ES-I3 (cell line): ENCODE measurements around the gene SRP72.

ENCODE experiments used
- H3K36me3 ChIP-seq: 2 replicates; pipeline ENCODE4 v1.6.1; 2013; ENCODE audit warnings: mild to moderate bottlenecking, low read length, control low read depth, moderate library complexity; ENCODE audit not compliant: insufficient read depth
- H3K4me1 ChIP-seq: 2 replicates; pipeline ENCODE4 v1.6.1; 2013; ENCODE audit warnings: mild to moderate bottlenecking, control low read depth, low read length; ENCODE audit not compliant: insufficient read depth
- H3K9ac ChIP-seq: 2 replicates; pipeline ENCODE4 v1.6.1; 2013; ENCODE audit warnings: low read depth, mild to moderate bottlenecking, low read length, moderate library complexity
- H3K9me3 ChIP-seq: 2 replicates; pipeline ENCODE4 v1.6.1; 2013; ENCODE audit warnings: mild to moderate bottlenecking, low read length, moderate library complexity; ENCODE audit not compliant: control insufficient read depth, insufficient read depth

SRP72 gene

GRCh38 chr4:56477192-56477702 is 9.8 kb downstream of the SRP72 start:
- H3K9ac ChIP-seq = no peak overlapping the region
- peaks cover 4% of the 10 kb centered on the region for H3K36me3 ChIP-seq
- H3K9me3 ChIP-seq = no peaks in the 10 kb centered on the region
- no peaks in the 10 kb centered on the region for H3K4me1 ChIP-seq

GRCh38 chr4:56480691-56481090 is 13.3 kb downstream of the SRP72 start:
- Histone ChIP-seq H3K36me3 (peaks cover 6% of the 10 kb centered on the region), H3K4me1 (no peaks in the 10 kb centered on the region), H3K9ac (no peak overlapping the region), H3K9me3 (no peaks in the 10 kb centered on the region)

- Histone ChIP-seq H3K36me3 (peaks cover 8% of the 10 kb centered on the region), H3K9ac (no peak overlapping the region), H3K9me3 (no peaks in the 10 kb centered on the region), H3K4me1 (no peaks in the 10 kb centered on the region)
These were observed 28.8 kb downstream of the SRP72 start for GRCh38 chr4:56496241-56496640.

DNA sequence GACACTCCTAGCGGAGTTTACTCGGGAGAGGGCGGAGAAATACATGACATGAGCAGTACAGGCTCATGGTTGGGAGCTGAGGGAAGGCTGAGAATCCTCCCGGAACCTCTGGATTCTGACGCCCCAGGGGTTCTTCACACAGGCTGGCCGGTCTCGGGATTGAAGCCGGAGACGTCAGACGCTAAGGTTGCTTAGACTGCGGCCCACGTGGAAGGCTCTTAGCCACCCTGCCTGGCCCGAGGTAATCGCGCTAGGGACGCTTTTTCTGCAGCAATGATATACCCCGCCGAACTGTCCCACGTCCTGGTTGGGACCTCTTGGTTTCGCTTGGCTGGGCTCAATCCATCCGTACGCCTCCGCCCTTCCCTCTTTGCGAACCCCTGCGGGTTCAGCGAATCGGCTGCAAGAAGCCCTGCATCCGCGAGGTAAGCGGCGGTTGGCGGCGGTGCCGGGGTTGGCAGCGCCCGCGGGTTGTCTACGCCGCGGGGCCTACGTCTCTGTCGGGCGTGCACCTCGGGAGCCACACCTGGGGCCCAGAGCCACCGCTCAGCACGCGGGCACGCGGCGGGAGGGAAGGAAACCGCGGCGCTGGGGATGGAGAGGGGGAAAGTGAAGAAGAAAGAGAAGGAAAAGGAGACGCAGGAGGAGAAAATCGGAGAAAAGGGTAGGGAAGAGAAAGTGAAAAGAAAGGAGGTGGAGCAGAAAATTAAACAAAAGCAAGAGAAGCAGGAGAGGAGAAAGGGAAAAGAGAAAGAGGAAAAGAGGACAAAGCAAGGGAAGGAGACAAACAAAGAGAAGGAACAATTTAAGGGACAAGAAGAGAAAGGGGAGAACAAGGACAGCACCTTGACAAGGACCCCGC is 38.1 kb downstream of the SRP72 start, which contains the start of gene ARL9:
Gene ARL9 (plus strand): TSS at position 523 of the 862 bp plus-strand sequence. CDS start 72 bp downstream, at position 595.
- peak within 1 kb of the TSS; percentile 56; the same call in 1 of the 2 replicates for H3K9ac ChIP-seq
- H3K36me3 ChIP-seq = peaks cover 3% of the 10 kb centered on the region
- no peaks in the 10 kb centered on the region for H3K9me3 ChIP-seq
- H3K4me1 ChIP-seq = no peaks in the 10 kb centered on the region

DNA sequence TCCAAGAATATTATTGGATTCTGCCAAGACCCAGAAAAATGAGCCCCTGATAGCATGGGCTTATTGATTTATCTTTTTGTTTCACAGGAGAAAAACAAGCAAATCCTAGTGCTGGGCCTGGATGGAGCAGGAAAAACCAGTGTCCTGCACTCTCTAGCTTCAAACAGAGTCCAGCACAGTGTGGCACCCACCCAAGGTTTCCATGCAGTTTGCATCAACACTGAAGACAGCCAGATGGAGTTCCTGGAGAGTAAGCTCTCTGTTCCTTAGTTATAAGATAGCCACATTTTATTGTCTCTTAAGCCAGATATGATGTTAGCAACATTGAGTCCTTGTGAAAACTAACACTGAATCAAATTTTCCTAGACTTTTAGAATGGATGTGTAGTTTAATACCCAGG is 43.7 kb downstream of the SRP72 start:
- Histone ChIP-seq H3K36me3 (no peaks in the 10 kb centered on the region), H3K9me3 (no peaks in the 10 kb centered on the region), H3K9ac (no peak overlapping the region), H3K4me1 (no peaks in the 10 kb centered on the region)

- Histone ChIP-seq H3K36me3 (no peaks in the 10 kb centered on the region), H3K9me3 (no peaks in the 10 kb centered on the region), H3K4me1 (no peaks in the 10 kb centered on the region), H3K9ac (no peak overlapping the region)
These were observed 44.7 kb downstream of the SRP72 start for GRCh38 chr4:56512166-56512565.

GRCh38 chr4:56513517-56513916 is 46.1 kb downstream of the SRP72 start:
- H3K36me3 ChIP-seq = no peaks in the 10 kb centered on the region
- H3K9ac ChIP-seq = no peak overlapping the region
- H3K4me1 ChIP-seq = no peaks in the 10 kb centered on the region
- H3K9me3 ChIP-seq = no peaks in the 10 kb centered on the region

DNA sequence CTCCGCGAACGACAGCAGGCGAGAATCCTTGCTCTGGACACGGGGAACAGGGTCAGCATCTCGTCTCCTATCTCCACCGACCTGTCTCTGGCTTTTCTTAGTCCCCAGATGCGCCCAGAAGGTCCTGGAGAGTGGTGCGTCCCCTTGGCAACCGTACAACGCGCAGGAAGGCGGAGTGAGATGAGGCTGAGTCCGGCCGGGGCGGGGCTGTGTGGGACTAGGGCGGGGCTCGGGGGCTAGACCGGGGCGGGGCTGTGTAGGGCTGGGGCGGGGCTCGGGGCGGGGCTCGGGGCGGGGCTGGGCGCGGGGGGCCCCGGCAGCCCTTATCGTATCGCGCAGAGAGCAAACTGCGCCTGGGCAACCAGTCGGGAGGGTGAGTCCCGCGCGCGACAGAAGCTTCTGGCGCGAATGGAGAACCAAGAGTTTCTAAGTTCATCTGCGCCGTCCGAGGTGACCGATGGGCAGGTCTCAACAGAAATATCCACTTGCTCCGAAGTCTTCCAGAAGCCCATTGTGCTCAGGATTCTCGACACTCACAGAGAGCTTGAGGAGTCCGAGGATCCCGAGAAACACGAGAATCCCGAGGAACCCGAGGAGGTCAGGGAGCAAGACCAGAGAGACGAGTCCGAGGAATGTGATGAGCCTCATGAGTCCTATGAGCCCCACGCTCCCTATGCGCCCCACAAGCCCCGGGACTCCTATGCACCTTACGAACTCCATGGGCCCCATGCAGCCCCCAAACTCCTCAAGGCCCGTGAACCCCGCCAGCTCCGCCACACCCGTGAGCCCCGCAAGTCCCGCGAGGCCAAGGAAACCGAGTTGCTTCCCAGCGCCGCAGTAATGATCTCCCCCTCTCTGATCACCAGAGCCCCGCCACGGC is 63.1 kb downstream of the SRP72 start:
- no peaks in the 10 kb centered on the region for H3K9me3 ChIP-seq
- H3K9ac ChIP-seq = peak overlapping the region; percentile 87
- no peaks in the 10 kb centered on the region for H3K36me3 ChIP-seq
- H3K4me1 ChIP-seq = no peaks in the 10 kb centered on the region

DNA sequence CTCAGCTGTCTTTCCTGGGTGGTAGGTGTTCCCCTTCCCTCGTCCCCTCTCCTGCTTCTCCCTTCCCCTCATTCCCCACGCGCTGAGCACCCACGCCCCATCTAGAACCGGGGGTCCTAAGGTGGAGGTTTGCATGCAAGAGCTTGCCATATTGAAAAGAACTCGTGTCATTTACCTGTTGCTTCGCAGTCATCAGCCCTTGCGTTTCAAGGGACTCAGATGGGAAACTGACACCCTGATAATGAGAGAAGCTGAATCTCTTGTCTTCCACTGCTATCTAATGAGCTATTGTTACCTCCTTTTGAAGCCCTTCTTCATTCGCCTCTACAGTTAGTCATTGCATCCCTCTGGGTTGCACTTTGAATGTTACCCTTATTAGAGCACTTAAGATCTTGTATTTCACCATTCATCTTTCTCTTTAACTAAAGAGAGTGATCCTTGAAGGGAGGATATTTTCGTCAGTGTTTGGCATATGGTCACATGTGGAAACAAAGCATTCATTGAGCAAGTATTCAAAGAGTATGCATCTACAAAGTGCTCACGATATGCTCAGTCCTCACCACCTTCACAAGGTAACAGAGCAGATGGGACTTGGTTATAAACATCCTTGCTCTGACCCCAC is 63.8 kb downstream of the SRP72 start:
- H3K9me3 ChIP-seq = no peaks in the 10 kb centered on the region
- H3K36me3 ChIP-seq = no peaks in the 10 kb centered on the region
- H3K4me1 ChIP-seq = no peaks in the 10 kb centered on the region
- peak overlapping the region; percentile 87; the same call in 1 of the 2 replicates for H3K9ac ChIP-seq

GRCh38 chr4:56531823-56532222 is 64.4 kb downstream of the SRP72 start:
- H3K4me1 ChIP-seq = no peaks in the 10 kb centered on the region
- H3K9me3 ChIP-seq = no peaks in the 10 kb centered on the region
- H3K36me3 ChIP-seq = no peaks in the 10 kb centered on the region
- H3K9ac ChIP-seq = no peak overlapping the region

- no peaks in the 10 kb centered on the region for H3K9me3 ChIP-seq
- no peak overlapping the region for H3K9ac ChIP-seq
- no peaks in the 10 kb centered on the region for H3K36me3 ChIP-seq
- H3K4me1 ChIP-seq = no peaks in the 10 kb centered on the region
These were observed 64.8 kb downstream of the SRP72 start for GRCh38 chr4:56532239-56532638.

DNA sequence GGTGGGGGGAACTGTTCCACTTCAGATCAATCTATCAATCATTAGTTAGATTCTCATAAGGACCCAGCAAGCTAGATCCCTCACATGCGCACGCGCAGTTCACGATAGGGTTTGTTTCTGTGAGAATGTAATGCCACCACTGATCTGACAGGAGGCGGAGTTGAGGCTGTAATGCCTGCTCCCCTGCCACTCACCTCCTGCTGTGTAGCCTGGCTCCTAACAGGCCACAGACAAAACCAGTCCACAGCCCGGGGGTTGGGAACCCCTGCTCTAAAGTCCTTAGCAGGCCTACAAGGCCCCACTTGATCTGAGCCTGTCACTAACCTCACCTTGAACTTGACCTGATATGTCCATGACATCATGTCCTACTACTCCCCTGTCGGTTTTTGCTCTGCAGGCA is 68.5 kb downstream of the SRP72 start:
- no peaks in the 10 kb centered on the region for H3K9me3 ChIP-seq
- no peaks in the 10 kb centered on the region for H3K4me1 ChIP-seq
- no peaks in the 10 kb centered on the region for H3K36me3 ChIP-seq
- no peak overlapping the region for H3K9ac ChIP-seq

- H3K36me3 ChIP-seq = no peaks in the 10 kb centered on the region
- no peak overlapping the region for H3K9ac ChIP-seq
- H3K4me1 ChIP-seq = no peaks in the 10 kb centered on the region
- no peaks in the 10 kb centered on the region for H3K9me3 ChIP-seq
These were observed 69.7 kb downstream of the SRP72 start for GRCh38 chr4:56537147-56537546.

DNA sequence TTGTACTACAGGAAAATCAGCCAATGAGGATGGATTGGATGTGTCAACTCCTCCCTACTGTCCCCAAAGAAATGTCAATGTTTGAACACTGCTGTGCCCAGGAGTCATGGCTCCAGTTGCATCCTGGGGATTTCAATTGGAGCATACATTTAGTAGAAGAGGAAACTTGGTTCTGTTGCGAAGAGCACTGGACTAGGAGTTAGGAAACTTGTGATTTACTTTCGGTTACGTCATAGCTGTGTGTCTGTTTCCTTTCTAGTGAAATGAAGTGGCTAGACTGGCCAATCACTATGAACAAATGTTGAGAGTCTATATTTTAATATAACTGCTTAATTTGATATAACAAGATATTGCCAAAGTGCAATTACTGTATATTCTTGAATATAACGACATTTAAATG is 73.4 kb downstream of the SRP72 start:
- H3K9ac ChIP-seq = no peak overlapping the region
- no peaks in the 10 kb centered on the region for H3K9me3 ChIP-seq
- no peaks in the 10 kb centered on the region for H3K4me1 ChIP-seq
- no peaks in the 10 kb centered on the region for H3K36me3 ChIP-seq
